Measurements from ENCODE around the gene MACROH2A1. TPM values are rescaled to one million over a fixed set of nuclear protein-coding genes. Genes with fewer than 3 reads are reported as not detected.

Gene MACROH2A1
- total RNA-seq, 1 donor = 337 TPM

DNA sequence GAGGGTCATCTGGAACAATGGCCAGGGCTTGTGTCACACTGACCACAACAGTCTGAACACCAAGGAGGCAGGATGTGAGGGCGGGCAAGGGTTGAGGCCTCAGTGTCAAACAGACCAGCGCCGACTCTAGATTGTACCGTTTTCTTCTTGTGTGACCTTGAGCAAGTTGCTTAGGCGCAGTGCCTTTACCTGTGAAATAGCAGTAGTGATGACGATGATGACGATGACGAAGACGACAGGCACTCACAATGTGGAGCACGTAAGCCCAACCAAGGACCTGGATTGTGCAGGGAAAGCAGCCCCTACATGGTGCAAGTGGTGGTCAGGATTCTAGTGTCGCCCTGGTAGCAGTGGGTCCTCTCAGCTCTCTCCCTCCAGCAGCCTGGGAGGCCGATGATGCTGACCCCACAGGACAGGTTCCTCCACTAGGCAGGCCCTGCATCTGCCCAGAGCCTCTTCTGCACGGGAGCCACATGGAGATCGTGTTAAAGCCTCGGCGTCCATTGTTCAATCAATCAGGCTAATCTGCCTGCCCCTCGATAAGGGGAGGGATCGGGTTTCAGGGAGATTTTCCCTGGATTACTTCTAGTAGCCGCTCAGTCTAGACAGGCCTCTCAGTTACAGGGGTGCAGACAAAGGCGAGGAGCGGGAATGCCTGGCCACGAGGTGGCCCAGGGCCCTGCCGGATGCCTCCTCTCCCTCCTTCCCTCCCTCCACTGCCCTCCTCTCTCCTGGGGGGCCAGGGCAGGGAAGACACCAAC is 91.7 kb downstream of the MACROH2A1 start:
- Histone ChIP-seq H3K9me3 (ENCODE audit: low read depth, low read length) (no peaks in the 10 kb centered on the region), H3K27me3 (ENCODE audit: insufficient read depth, low read length) (no peaks in the 10 kb centered on the region), H3K4me3 (ENCODE audit: low read length) (no peak overlapping the region), H3K4me1 (ENCODE audit: insufficient read depth, low read length) (no peaks in the 10 kb centered on the region)

DNA sequence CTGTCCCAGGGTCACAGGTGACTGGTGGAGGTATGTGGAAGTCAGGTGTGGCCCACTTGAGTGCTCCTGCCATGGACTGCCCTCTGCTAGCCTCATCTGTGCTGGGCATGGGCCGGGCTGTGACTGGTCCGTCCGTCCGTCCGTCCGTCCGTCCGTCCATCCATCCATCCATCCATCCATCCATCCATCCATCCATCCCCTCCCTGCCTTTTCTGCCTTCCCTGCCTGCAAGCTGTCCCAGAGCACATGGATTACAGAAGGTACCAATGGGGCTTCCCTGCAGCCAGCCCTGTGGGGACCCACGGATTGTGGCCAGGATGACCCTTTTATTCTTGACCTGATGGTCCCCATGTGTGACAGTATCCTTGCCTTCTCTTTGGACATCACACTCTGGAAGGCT is 92.5 kb downstream of the MACROH2A1 start:
- Histone ChIP-seq H3K4me1 (ENCODE audit: insufficient read depth, low read length) (no peaks in the 10 kb centered on the region), H3K4me3 (ENCODE audit: low read length) (no peak overlapping the region), H3K9me3 (ENCODE audit: low read depth, low read length) (no peaks in the 10 kb centered on the region), H3K27me3 (ENCODE audit: insufficient read depth, low read length) (no peaks in the 10 kb centered on the region)

- Histone ChIP-seq H3K4me3 (ENCODE audit: low read length) (no peak overlapping the region), H3K4me1 (ENCODE audit: insufficient read depth, low read length) (no peaks in the 10 kb centered on the region), H3K9me3 (ENCODE audit: low read depth, low read length) (no peaks in the 10 kb centered on the region), H3K27me3 (ENCODE audit: insufficient read depth, low read length) (no peaks in the 10 kb centered on the region)
Measured at GRCh38 chr5:135304352-135305221, 94.4 kb downstream of the MACROH2A1 start.

GRCh38 chr5:135303582-135304173 is 95.4 kb downstream of the MACROH2A1 start:
- no peaks in the 10 kb centered on the region for H3K4me1 ChIP-seq (ENCODE audit: insufficient read depth, low read length)
- no peak overlapping the region for H3K4me3 ChIP-seq (ENCODE audit: low read length)
- no peaks in the 10 kb centered on the region for H3K9me3 ChIP-seq (ENCODE audit: low read depth, low read length)
- H3K27me3 ChIP-seq (ENCODE audit: insufficient read depth, low read length) = no peaks in the 10 kb centered on the region

GRCh38 chr5:135296900-135297816 is 101.9 kb downstream of the MACROH2A1 start:
- H3K27me3 ChIP-seq (ENCODE audit: insufficient read depth, low read length) = peaks cover 7% of the 10 kb centered on the region
- no peaks in the 10 kb centered on the region for H3K4me1 ChIP-seq (ENCODE audit: insufficient read depth, low read length)
- no peaks in the 10 kb centered on the region for H3K9me3 ChIP-seq (ENCODE audit: low read depth, low read length)
- H3K4me3 ChIP-seq (ENCODE audit: low read length) = no peak overlapping the region

DNA sequence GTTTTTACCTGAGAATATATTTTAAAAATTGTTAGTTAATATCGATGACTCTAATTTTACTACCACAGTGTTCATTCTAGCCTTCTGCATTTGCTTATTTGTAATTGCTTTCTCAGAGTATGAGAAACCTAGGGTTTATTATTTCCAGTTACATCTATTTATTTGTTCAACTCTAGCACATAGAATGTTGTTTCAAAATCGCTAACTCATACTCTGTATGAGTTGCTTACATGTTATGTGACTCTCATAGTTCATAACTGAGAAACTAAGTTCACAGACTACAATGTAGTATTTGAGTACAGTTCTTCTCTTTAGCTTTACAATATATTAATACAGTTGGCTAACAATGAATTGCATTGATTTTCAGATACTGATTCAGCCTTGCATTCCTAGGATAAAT is 103.2 kb downstream of the MACROH2A1 start:
- no peaks in the 10 kb centered on the region for H3K9me3 ChIP-seq (ENCODE audit: low read depth, low read length)

DNA sequence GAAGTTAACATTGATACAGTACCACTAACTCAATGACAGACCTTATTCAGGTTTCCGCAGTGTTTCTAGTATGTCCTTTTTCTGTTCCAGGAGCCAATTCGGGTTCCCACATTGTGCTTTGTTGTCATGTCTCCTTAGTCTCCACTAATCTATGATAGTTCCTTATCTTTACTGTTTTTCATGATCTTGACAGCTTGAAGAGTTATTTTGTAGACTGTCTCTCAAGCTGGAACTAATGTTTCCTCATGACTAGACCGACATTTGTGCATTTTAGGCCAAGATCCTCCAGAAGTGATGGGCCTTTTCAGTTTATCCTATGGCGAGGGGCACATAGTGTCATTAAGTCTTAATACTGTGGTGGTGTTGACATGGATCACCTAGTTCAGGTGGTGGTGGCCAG is 104.2 kb downstream of the MACROH2A1 start:
- H3K9me3 ChIP-seq (ENCODE audit: low read depth, low read length) = no peaks in the 10 kb centered on the region
- no peaks in the 10 kb centered on the region for H3K4me1 ChIP-seq (ENCODE audit: insufficient read depth, low read length)
- H3K4me3 ChIP-seq (ENCODE audit: low read length) = no peak overlapping the region
- H3K27me3 ChIP-seq (ENCODE audit: insufficient read depth, low read length) = peaks cover 11% of the 10 kb centered on the region

More for the DNA sequence above, 103.2 kb downstream of the MACROH2A1 start:
- Histone ChIP-seq H3K4me1 (ENCODE audit: insufficient read depth, low read length) (no peaks in the 10 kb centered on the region), H3K4me3 (ENCODE audit: low read length) (no peak overlapping the region), H3K27me3 (ENCODE audit: insufficient read depth, low read length) (peaks cover 7% of the 10 kb centered on the region)

GRCh38 chr5:135289651-135290050 is 109.4 kb downstream of the MACROH2A1 start:
- Histone ChIP-seq H3K4me1 (ENCODE audit: insufficient read depth, low read length) (no peaks in the 10 kb centered on the region), H3K9me3 (ENCODE audit: low read depth, low read length) (peaks cover 27% of the 10 kb centered on the region), H3K4me3 (ENCODE audit: low read length) (no peak overlapping the region), H3K27me3 (ENCODE audit: insufficient read depth, low read length) (peaks cover 32% of the 10 kb centered on the region)

DNA sequence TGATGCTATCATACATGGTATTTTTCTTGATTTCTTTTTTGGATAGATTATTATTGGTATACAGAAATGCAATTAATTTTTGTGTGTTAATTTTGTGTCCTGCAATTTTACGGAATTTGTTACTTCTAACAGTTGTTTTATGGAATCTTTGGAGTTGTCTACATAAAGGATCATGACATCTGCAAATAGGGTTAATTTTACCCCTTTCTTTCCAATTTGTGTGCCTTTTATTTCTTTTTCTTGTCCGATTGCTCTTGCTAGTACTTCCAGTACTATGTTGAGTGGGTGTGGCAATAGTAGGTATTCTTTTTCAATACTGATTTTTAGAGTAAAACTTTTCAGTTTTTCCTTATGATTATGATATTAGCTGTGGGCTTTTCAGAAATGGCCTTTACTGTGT is 111.5 kb downstream of the MACROH2A1 start:
- peaks cover 27% of the 10 kb centered on the region for H3K9me3 ChIP-seq (ENCODE audit: low read depth, low read length)
- no peak overlapping the region for H3K4me3 ChIP-seq (ENCODE audit: low read length)
- H3K4me1 ChIP-seq (ENCODE audit: insufficient read depth, low read length) = no peaks in the 10 kb centered on the region
- H3K27me3 ChIP-seq (ENCODE audit: insufficient read depth, low read length) = peaks cover 30% of the 10 kb centered on the region

Other genes with a start within 250 kb of the MACROH2A1 start
- gene DCANP1, start 48.1 kb upstream of the MACROH2A1 start, total RNA-seq = 0.10 TPM
- gene TIFAB, start 53.1 kb upstream of the MACROH2A1 start, total RNA-seq = under 0.01 TPM
- not detected for gene NEUROG1, start 136.7 kb upstream of the MACROH2A1 start, total RNA-seq
- not detected for gene CXCL14, start 179.8 kb upstream of the MACROH2A1 start, total RNA-seq